PC-9 (cell line): Measurements from ENCODE around the gene ATOSB. TPM values are rescaled to one million over a fixed set of nuclear protein-coding genes. Genes with fewer than 3 reads are reported as not detected.
A peak's percentile ranks its signal among the peaks of the same experiment; 100 is the strongest.

Experiments used
- BruUV-seq: library from RNA; stranded (reverse); fragments of 400-500 nt; replicated peaks from 2 replicates; lab custom pipeline; 2021; lab: Mats Ljungman, UMichigan
- CTCF ChIA-PET: fragments of 300-600 bp; sonication (Branson Sonifier 250); formaldehyde crosslinking; loops from one replicate; lab custom pipeline; 2022; ENCODE audit warnings: antibody characterized with exemption; lab: Charles Lee
- POLR2A ChIA-PET: fragments of 300-600 bp; sonication (Branson Sonifier 250); formaldehyde crosslinking; loops from one replicate; lab custom pipeline; 2022; ENCODE audit warnings: antibody characterized with exemption; ENCODE audit not compliant: unreplicated experiment; lab: Charles Lee
- DNase-seq, 2 experiments: peaks; one replicate each; pipeline versions ENCODE4 v3.0.0 to v3.0.0-alpha.2; 2015 to 2022; ENCODE audit warnings: mixed read lengths in 1 of 2
- H2AFZ ChIP-seq: fragments of 200-600 bp; sonication (generic); 2 replicates; pipeline ENCODE4 v1.8.1; 2017; ENCODE audit warnings: antibody characterized with exemption
- H3F3A ChIP-seq: fragments of 200-600 bp; sonication (generic); 2 replicates; pipeline ENCODE4 v1.8.1; 2017; ENCODE audit warnings: antibody characterized with exemption, mild to moderate bottlenecking, low read depth; ENCODE audit not compliant: insufficient read depth
- H3K27ac ChIP-seq: fragments of 200-600 bp; sonication (generic); 2 replicates; pipeline ENCODE4 v1.6.1; 2016; ENCODE audit warnings: mixed run types
- H3K27me3 ChIP-seq: fragments of 200-600 bp; sonication (generic); 2 replicates; pipeline ENCODE4 v1.6.1; 2016; ENCODE audit warnings: low read depth, mixed run types; ENCODE audit not compliant: insufficient read depth
- H3K36me3 ChIP-seq: fragments of 200-600 bp; sonication (generic); 2 replicates; pipeline ENCODE4 v1.6.1; 2016; ENCODE audit warnings: low read depth, mixed run types
- H3K4me1 ChIP-seq: fragments of 200-600 bp; sonication (generic); replicated peaks from 2 replicates; pipeline ENCODE4 v1.6.1; 2016; ENCODE audit warnings: mixed run types; ENCODE audit not compliant: insufficient read depth
- H3K4me2 ChIP-seq: fragments of 200-600 bp; sonication (generic); 2 replicates; pipeline ENCODE4 v1.6.1; 2017; ENCODE audit warnings: mixed run types
- H3K4me3 ChIP-seq: fragments of 200-600 bp; sonication (generic); 2 replicates; pipeline ENCODE4 v1.6.1; 2016; ENCODE audit warnings: mixed run types
- H3K79me2 ChIP-seq: fragments of 200-600 bp; sonication (generic); 2 replicates; pipeline ENCODE4 v1.6.1; 2017; ENCODE audit warnings: low read depth, mixed run types
- H3K9me2 ChIP-seq: fragments of 200-600 bp; sonication (generic); 2 replicates; pipeline ENCODE4 v1.8.1; 2017; ENCODE audit warnings: mild to moderate bottlenecking; ENCODE audit not compliant: insufficient read depth
- H3K9me3 ChIP-seq: fragments of 200-600 bp; sonication (generic); 2 replicates; pipeline ENCODE4 v1.8.1; 2016; ENCODE audit warnings: low read depth; ENCODE audit not compliant: insufficient read depth
- H4K20me1 ChIP-seq: fragments of 200-600 bp; sonication (generic); 2 replicates; pipeline ENCODE4 v1.8.1; 2017; ENCODE audit not compliant: insufficient read depth
- EZH2 ChIP-seq: fragments of 200-600 bp; sonication (generic); IDR thresholded peaks from 2 replicates; pipeline ENCODE4 v1.8.0; 2017; ENCODE audit warnings: antibody characterized with exemption, low read depth
- intact Hi-C: fragments of 100-400 bp; cut with micrococcal nuclease; formaldehyde crosslinking; loops from one replicate; pipeline ENCODE4 v1.10.0; 2022; ENCODE audit not compliant: unreplicated experiment
- total RNA-seq: library from RNA; stranded (reverse); gene quantifications from 2 replicates; pipeline ENCODE4 v1.2.3, GENCODE V29; 2021
- TF ChIP-seq, protein P1 (sequence below): fragments of 200-600 bp; sonication (generic); conservative IDR thresholded peaks from 2 replicates; pipeline ENCODE4 v1.6.1; 2017; ENCODE audit warnings: mixed run types, antibody characterized with exemption, mild to moderate bottlenecking, moderate library complexity

The ATOSB gene
- total RNA-seq, 1 experiment from 2014 or later, result 10.5 TPM

DNA sequence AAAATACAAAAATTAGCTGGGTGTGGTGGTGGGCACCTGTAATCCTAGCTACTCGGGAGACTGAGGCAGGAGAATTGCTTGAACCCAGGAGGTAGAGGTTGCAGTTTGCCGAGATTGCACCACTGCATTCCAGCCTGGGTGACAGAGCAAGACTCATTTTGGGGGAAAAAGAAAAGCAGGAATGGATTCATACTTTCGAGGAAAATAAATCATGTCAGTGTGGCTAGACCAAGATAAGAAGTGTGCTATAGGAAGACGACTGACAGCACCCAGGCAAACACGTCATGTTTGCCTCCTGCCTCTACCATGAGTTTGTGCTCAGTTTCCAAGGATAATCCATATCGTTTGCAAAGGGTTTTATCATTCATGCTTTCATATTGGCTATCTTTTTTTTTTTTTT lies 19.3 kb upstream of the ATOSB start:
- Histone ChIP-seq H3K9me2 (no peaks in the 10 kb centered on the region), H3K79me2 (no peaks in the 10 kb centered on the region), H3K36me3 (no peaks in the 10 kb centered on the region), H3K27me3 (no peaks in the 10 kb centered on the region), H3K27ac (no peak overlapping the region), H2AFZ (no peak overlapping the region), H4K20me1 (no peaks in the 10 kb centered on the region), H3K4me3 (no peak overlapping the region), H3K4me1 (no peaks in the 10 kb centered on the region), H3K9me3 (no peaks in the 10 kb centered on the region), H3F3A (no peaks in the 10 kb centered on the region), H3K4me2 (no peak overlapping the region)
- TF ChIP-seq, protein P1, sequence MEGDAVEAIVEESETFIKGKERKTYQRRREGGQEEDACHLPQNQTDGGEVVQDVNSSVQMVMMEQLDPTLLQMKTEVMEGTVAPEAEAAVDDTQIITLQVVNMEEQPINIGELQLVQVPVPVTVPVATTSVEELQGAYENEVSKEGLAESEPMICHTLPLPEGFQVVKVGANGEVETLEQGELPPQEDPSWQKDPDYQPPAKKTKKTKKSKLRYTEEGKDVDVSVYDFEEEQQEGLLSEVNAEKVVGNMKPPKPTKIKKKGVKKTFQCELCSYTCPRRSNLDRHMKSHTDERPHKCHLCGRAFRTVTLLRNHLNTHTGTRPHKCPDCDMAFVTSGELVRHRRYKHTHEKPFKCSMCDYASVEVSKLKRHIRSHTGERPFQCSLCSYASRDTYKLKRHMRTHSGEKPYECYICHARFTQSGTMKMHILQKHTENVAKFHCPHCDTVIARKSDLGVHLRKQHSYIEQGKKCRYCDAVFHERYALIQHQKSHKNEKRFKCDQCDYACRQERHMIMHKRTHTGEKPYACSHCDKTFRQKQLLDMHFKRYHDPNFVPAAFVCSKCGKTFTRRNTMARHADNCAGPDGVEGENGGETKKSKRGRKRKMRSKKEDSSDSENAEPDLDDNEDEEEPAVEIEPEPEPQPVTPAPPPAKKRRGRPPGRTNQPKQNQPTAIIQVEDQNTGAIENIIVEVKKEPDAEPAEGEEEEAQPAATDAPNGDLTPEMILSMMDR, result no peak
- TF ChIP-seq EZH2, result no peak
- ChIA-PET CTCF (no interaction called here), POLR2A (no interaction called here)
- BruUV-seq, result no TSS peak
- intact Hi-C loops, result no loop called here
- no peak for DNase-seq

DNA sequence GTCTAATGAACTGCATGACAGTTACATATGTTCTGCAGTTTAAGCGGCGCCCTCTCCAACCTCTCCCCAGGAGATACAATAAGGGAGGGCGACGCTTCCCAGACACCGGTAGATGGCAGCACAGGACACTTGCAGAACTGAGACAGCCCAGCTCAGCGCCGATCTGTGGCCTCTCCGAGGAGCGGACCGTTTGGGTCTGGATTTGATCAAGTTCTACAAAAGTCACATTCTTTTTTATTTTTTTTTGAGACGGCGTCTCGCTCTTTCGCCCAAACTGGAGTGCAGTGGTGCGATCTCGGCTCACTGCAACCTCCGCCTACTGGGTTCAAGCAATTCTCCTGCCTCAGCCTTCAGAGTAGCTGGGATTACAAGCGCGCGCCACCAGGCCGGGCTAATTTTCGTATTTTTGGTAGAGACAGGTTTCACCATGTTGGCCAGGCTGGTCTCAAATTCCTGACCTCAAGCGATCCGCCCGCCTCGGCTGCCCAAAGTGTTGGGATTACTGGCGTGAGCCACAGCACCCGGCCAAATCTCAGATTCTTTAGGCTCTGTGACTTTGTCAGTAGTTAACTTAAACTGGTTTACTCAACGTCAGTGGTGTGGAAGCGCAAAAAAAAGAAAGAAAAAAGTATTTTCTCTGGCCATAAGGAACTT lies 1.4 kb upstream of the ATOSB start:
- peak; percentile 71 for DNase-seq
- H3F3A ChIP-seq, result peaks cover 8% of the 10 kb centered on the region; the same call in 1 of the 2 replicates
- no peak overlapping the region for H3K27ac ChIP-seq
- no peaks in the 10 kb centered on the region for H3K27me3 ChIP-seq
- no peak overlapping the region for H2AFZ ChIP-seq
- no peaks in the 10 kb centered on the region for H3K9me2 ChIP-seq
- 0 out of 2 replicates have a peak, but pooled peaks cover 4% of the 10 kb centered on the region for H3K79me2 ChIP-seq
- ChIA-PET CTCF (interaction anchor here (0.7 kb wide), 1 partner anchor 360 kb away, joined by 3 read pairs; no protein-coding TSS in a partner anchor), POLR2A (interaction anchor here (0.5 to 0.6 kb wide), 3 partner anchors 45 to 335 kb away, joined by 3 to 15 read pairs (median 5); no protein-coding TSS in a partner anchor)
- H3K4me1 ChIP-seq, result peaks cover 21% of the 10 kb centered on the region
- peak overlapping the region; percentile 96 for H3K4me2 ChIP-seq
- intact Hi-C loops, result loop anchor here (1.0 to 10.0 kb wide), 3 partner anchors 142 to 488 kb away; partner anchors contain the start of gene TESK1
- no peak for TF ChIP-seq EZH2
- TF ChIP-seq, protein P1, result peak; percentile 79
- H3K9me3 ChIP-seq, result no peaks in the 10 kb centered on the region
- BruUV-seq, result no TSS peak
- peak overlapping the region; percentile 69; the same call in 1 of the 2 replicates for H3K4me3 ChIP-seq
- H3K36me3 ChIP-seq, result no peaks in the 10 kb centered on the region
- no peaks in the 10 kb centered on the region for H4K20me1 ChIP-seq

DNA sequence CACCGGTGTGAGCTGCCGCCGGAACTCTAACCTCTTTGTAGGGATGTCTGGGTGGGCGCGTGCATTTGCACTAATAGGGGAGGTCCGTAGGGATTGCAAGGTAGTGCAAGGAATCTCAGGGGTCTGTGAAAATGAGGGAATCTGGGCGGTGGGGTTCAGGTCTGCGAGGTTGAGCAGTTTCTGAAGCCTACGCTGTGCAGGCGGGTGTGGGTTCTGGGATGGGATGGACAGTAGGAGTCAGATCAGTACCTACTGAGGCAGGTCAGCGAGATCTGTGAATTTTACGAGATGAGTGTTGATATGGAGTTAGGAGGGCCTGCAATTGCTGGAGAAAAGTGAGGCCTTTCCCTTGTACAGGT lies 856 bp upstream of the ATOSB start:
- Histone ChIP-seq H3K27me3 (no peaks in the 10 kb centered on the region), H3F3A (peaks cover 8% of the 10 kb centered on the region; the same call in 1 of the 2 replicates), H4K20me1 (no peaks in the 10 kb centered on the region), H3K4me2 (peak overlapping the region; percentile 96), H3K27ac (no peak overlapping the region), H3K4me1 (peaks cover 25% of the 10 kb centered on the region), H3K9me2 (no peaks in the 10 kb centered on the region), H3K79me2 (0 out of 2 replicates have a peak, but pooled peaks cover 4% of the 10 kb centered on the region), H3K4me3 (peak overlapping the region; percentile 69), H2AFZ (peak overlapping the region; percentile 70), H3K36me3 (no peaks in the 10 kb centered on the region), H3K9me3 (no peaks in the 10 kb centered on the region)
- POLR2A ChIA-PET, result interaction anchor here (0.5 to 0.6 kb wide), 2 partner anchors 45 to 336 kb away, joined by 3 to 15 read pairs; no protein-coding TSS in a partner anchor
- CTCF ChIA-PET, result interaction anchor here (0.7 kb wide), 1 partner anchor 359 kb away, joined by 3 read pairs; no protein-coding TSS in a partner anchor
- intact Hi-C loops, result loop anchor here (10.0 kb wide), 1 partner anchor 488 kb away; the partner anchor contains the start of gene TESK1
- no peak for TF ChIP-seq EZH2
- TF ChIP-seq, protein P1, result no peak
- BruUV-seq, result no TSS peak
- DNase-seq, result no peak
